ENCODE results near the gene NEUROD2. TPM values are rescaled to one million over a fixed set of nuclear protein-coding genes. Genes with fewer than 3 reads are reported as not detected.

NEUROD2 gene
- total and polyA plus RNA-seq, 2 of the 13 experiments (the other 11 are each of a cell fraction or from before 2014, with no cell fraction given): not detected

DNA sequence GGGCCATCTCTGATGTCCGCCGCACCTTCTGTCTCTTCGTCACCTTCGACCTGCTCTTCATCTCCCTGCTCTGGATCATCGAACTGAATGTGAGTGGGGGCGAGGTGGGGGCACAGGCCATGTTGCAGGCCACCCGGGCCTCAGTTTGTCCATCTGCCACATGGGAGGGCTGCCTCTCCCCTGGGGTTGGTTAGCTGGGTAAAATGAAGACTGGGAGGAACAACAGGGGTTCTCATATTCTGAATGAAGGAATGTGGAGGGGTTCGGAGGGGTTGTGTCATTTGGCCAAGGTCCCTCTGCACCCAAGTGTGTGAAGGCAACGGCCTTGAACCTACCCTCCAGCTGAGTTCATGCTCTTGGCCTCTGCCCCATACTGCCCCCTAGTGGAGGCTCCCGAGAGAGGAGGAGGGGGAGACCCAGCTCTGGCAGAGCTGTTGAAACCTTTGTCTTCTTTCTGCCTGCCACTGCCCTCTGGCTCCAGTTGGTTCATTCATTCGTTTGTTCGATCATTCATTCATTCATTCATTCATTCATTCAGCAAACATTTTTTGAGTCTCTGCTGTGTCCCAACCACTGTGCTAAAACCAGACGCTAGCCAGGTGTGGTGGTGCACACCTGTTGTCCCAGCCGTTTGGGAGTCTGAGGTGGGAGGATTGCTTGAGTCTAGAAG is 46.1 kb upstream of the NEUROD2 start (continued):
- TF ChIP-seq, protein P1, sequence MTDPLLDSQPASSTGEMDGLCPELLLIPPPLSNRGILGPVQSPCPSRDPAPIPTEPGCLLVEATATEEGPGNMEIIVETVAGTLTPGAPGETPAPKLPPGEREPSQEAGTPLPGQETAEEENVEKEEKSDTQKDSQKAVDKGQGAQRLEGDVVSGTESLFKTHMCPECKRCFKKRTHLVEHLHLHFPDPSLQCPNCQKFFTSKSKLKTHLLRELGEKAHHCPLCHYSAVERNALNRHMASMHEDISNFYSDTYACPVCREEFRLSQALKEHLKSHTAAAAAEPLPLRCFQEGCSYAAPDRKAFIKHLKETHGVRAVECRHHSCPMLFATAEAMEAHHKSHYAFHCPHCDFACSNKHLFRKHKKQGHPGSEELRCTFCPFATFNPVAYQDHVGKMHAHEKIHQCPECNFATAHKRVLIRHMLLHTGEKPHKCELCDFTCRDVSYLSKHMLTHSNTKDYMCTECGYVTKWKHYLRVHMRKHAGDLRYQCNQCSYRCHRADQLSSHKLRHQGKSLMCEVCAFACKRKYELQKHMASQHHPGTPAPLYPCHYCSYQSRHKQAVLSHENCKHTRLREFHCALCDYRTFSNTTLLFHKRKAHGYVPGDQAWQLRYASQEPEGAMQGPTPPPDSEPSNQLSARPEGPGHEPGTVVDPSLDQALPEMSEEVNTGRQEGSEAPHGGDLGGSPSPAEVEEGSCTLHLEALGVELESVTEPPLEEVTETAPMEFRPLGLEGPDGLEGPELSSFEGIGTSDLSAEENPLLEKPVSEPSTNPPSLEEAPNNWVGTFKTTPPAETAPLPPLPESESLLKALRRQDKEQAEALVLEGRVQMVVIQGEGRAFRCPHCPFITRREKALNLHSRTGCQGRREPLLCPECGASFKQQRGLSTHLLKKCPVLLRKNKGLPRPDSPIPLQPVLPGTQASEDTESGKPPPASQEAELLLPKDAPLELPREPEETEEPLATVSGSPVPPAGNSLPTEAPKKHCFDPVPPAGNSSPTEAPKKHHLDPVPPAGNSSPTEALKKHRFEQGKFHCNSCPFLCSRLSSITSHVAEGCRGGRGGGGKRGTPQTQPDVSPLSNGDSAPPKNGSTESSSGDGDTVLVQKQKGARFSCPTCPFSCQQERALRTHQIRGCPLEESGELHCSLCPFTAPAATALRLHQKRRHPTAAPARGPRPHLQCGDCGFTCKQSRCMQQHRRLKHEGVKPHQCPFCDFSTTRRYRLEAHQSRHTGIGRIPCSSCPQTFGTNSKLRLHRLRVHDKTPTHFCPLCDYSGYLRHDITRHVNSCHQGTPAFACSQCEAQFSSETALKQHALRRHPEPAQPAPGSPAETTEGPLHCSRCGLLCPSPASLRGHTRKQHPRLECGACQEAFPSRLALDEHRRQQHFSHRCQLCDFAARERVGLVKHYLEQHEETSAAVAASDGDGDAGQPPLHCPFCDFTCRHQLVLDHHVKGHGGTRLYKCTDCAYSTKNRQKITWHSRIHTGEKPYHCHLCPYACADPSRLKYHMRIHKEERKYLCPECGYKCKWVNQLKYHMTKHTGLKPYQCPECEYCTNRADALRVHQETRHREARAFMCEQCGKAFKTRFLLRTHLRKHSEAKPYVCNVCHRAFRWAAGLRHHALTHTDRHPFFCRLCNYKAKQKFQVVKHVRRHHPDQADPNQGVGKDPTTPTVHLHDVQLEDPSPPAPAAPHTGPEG (CRISPR knock-in tag; IDR thresholded peaks at IDR 0.05): no peak
- no peak for TF ChIP-seq SNAI1 (CRISPR knock-in tag; IDR thresholded peaks at IDR 0.05; ENCODE audit: borderline replicate concordance)
- no peak for TF ChIP-seq TRIM24 (CRISPR knock-in tag; IDR thresholded peaks at IDR 0.05)
- TF ChIP-seq, protein P2, sequence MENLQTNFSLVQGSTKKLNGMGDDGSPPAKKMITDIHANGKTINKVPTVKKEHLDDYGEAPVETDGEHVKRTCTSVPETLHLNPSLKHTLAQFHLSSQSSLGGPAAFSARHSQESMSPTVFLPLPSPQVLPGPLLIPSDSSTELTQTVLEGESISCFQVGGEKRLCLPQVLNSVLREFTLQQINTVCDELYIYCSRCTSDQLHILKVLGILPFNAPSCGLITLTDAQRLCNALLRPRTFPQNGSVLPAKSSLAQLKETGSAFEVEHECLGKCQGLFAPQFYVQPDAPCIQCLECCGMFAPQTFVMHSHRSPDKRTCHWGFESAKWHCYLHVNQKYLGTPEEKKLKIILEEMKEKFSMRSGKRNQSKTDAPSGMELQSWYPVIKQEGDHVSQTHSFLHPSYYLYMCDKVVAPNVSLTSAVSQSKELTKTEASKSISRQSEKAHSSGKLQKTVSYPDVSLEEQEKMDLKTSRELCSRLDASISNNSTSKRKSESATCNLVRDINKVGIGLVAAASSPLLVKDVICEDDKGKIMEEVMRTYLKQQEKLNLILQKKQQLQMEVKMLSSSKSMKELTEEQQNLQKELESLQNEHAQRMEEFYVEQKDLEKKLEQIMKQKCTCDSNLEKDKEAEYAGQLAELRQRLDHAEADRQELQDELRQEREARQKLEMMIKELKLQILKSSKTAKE (CRISPR knock-in tag; IDR thresholded peaks at IDR 0.05; ENCODE audit: borderline replicate concordance): no peak
- TF ChIP-seq HOXA9 (CRISPR knock-in tag; IDR thresholded peaks at IDR 0.05; ENCODE audit: borderline replicate concordance): no peak
- TF ChIP-seq GABPA (IDR thresholded peaks at IDR 0.05; ENCODE audit: low read depth, low read length): no peak
- peak; percentile 44 for TF ChIP-seq GABPA (CRISPR knock-in tag; IDR thresholded peaks at IDR 0.05; ENCODE audit: low read depth)
- TF ChIP-seq HOXA5 (CRISPR knock-in tag; IDR thresholded peaks at IDR 0.05): no peak
- TF ChIP-seq ZNF570 (CRISPR knock-in tag; IDR thresholded peaks at IDR 0.05; ENCODE audit: borderline replicate concordance): no peak
- peak; percentile 27; the same call in 1 of the 2 replicates for TF ChIP-seq HMG20B (CRISPR knock-in tag; conservative IDR thresholded peaks at IDR 0.05)
- TF ChIP-seq, protein P3, sequence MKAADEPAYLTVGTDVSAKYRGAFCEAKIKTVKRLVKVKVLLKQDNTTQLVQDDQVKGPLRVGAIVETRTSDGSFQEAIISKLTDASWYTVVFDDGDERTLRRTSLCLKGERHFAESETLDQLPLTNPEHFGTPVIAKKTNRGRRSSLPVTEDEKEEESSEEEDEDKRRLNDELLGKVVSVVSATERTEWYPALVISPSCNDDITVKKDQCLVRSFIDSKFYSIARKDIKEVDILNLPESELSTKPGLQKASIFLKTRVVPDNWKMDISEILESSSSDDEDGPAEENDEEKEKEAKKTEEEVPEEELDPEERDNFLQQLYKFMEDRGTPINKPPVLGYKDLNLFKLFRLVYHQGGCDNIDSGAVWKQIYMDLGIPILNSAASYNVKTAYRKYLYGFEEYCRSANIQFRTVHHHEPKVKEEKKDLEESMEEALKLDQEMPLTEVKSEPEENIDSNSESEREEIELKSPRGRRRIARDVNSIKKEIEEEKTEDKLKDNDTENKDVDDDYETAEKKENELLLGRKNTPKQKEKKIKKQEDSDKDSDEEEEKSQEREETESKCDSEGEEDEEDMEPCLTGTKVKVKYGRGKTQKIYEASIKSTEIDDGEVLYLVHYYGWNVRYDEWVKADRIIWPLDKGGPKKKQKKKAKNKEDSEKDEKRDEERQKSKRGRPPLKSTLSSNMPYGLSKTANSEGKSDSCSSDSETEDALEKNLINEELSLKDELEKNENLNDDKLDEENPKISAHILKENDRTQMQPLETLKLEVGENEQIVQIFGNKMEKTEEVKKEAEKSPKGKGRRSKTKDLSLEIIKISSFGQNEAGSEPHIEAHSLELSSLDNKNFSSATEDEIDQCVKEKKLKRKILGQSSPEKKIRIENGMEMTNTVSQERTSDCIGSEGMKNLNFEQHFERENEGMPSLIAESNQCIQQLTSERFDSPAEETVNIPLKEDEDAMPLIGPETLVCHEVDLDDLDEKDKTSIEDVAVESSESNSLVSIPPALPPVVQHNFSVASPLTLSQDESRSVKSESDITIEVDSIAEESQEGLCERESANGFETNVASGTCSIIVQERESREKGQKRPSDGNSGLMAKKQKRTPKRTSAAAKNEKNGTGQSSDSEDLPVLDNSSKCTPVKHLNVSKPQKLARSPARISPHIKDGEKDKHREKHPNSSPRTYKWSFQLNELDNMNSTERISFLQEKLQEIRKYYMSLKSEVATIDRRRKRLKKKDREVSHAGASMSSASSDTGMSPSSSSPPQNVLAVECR (CRISPR knock-in tag; IDR thresholded peaks at IDR 0.05; ENCODE audit: borderline replicate concordance): no peak; the same call in 1 of the 2 replicates
- TF ChIP-seq ZNF598 (CRISPR knock-in tag; IDR thresholded peaks at IDR 0.05; ENCODE audit: borderline replicate concordance): no peak
- no peak for TF ChIP-seq KMT2A (CRISPR knock-in tag; IDR thresholded peaks at IDR 0.05)
- no peak for TF ChIP-seq SP1 (IDR thresholded peaks at IDR 0.05)
- peak; percentile 17; the same call in 1 of the 2 replicates for TF ChIP-seq SP1 (CRISPR knock-in tag; IDR thresholded peaks at IDR 0.05)
- TF ChIP-seq ZFAT (CRISPR knock-in tag; conservative IDR thresholded peaks at IDR 0.05): no peak
- TF ChIP-seq ARHGAP35 (CRISPR knock-in tag; IDR thresholded peaks at IDR 0.05; ENCODE audit: borderline replicate concordance): no peak
- TF ChIP-seq DR1 (CRISPR knock-in tag; IDR thresholded peaks at IDR 0.05): no peak

Measured in HepG2 (cell line).